RCC 7860 (cell line): ENCODE measurements around the gene RARB.
A peak's percentile ranks its signal among the peaks of the same experiment; 100 is the strongest.

Source experiments
- DNase-seq: peaks from one replicate; pipeline ENCODE4 v3.0.0-alpha.2; 2015; ENCODE audit warnings: low spot score
- FAIRE-seq: peaks from 2 replicates; lab custom pipeline; 2012; peaks lifted over from hg19 to GRCh38; lab: Jason Lieb, UNC

RARB gene

GRCh38 chr3:25445731-25446130 is 17.7 kb downstream of the RARB start:
- no peak for DNase-seq
- no peak for FAIRE-seq

- no peak for FAIRE-seq
- no peak for DNase-seq
Observed at GRCh38 chr3:25447285-25447684, 19.2 kb downstream of the RARB start.

GRCh38 chr3:25447925-25448324 is 19.9 kb downstream of the RARB start:
- FAIRE-seq (no peak), DNase-seq (no peak)

GRCh38 chr3:25448750-25449692 is 21.0 kb downstream of the RARB start:
- DNase-seq, result peak; percentile 29
- FAIRE-seq, result no peak

GRCh38 chr3:25449857-25450256 is 21.8 kb downstream of the RARB start:
- DNase-seq, result no peak
- no peak for FAIRE-seq

GRCh38 chr3:25452192-25452591 is 24.1 kb downstream of the RARB start:
- no peak for FAIRE-seq
- no peak for DNase-seq

- DNase-seq, result no peak
- FAIRE-seq, result no peak
Observed at GRCh38 chr3:25452740-25453139, 24.7 kb downstream of the RARB start.

GRCh38 chr3:25453619-25454004 is 25.5 kb downstream of the RARB start:
- DNase-seq (no peak), FAIRE-seq (no peak)

GRCh38 chr3:25454005-25454927 is 26.2 kb downstream of the RARB start:
- FAIRE-seq (no peak), DNase-seq (no peak)

GRCh38 chr3:25455441-25456132 is 27.5 kb downstream of the RARB start:
- no peak for DNase-seq
- FAIRE-seq, result no peak

GRCh38 chr3:25456723-25457670 is 28.9 kb downstream of the RARB start:
- FAIRE-seq (no peak), DNase-seq (no peak)

GRCh38 chr3:25457671-25458419 is 29.8 kb downstream of the RARB start:
- FAIRE-seq (no peak), DNase-seq (no peak)

- DNase-seq, result no peak
- FAIRE-seq, result no peak
Observed at GRCh38 chr3:25458420-25458814, 30.4 kb downstream of the RARB start.

- FAIRE-seq, result no peak
- no peak for DNase-seq
Observed at GRCh38 chr3:25460751-25461150, 32.7 kb downstream of the RARB start.

- no peak for FAIRE-seq
- DNase-seq, result no peak
Observed at GRCh38 chr3:25461946-25462345, 33.9 kb downstream of the RARB start.

GRCh38 chr3:25462495-25462894 is 34.4 kb downstream of the RARB start:
- FAIRE-seq (no peak), DNase-seq (no peak)

GRCh38 chr3:25463836-25464418 is 35.9 kb downstream of the RARB start:
- DNase-seq, result no peak
- no peak for FAIRE-seq

- no peak for FAIRE-seq
- DNase-seq, result peak; percentile 5
Observed at GRCh38 chr3:25465266-25465860, 37.3 kb downstream of the RARB start.
